ENCODE results near the gene GPR4.

Gene GPR4

DNA sequence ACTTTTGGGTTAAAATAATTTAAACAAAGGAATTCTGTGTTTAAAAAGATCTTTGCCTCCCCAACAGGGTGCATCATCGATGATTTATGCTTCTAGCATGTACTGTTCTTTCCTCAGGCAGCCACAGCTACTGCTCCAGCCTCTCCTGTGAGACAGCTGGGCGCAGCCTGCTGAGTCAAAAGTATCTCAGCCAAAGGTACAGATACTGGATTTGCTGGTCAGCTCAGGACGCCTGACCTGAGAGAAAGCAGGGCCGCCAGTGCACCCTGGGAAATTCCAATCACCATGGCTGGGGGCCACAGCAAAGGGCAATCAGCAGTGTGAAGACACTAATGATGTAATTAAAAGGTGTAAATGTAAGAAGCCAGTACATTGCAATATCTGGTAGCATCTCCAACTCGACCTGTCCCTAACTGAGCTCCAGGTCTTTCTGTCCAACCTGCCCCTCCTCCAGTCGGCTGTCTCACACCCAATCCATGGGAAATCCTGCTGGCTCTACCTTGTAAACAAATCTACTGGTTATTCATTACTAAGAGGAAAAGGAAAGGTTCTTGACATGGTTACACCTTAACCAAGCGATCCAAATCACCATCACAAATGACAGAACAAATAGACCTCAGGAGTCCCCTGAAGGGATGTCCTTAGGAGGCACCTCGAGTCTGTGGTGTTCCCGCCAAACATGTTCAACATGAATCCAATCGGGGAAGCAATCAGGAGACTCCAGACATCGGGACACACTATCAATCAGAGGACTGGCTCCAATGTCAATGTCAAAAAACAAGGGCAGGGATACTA is 24.7 kb downstream of the GPR4 start:
- H3K4me3 ChIP-seq (replicated peaks; ENCODE audit: low read depth, low read length): no peak overlapping the region
- no peak for DNase-seq (ENCODE audit: extremely low read depth, low read depth)
- TF ChIP-seq, protein P1, sequence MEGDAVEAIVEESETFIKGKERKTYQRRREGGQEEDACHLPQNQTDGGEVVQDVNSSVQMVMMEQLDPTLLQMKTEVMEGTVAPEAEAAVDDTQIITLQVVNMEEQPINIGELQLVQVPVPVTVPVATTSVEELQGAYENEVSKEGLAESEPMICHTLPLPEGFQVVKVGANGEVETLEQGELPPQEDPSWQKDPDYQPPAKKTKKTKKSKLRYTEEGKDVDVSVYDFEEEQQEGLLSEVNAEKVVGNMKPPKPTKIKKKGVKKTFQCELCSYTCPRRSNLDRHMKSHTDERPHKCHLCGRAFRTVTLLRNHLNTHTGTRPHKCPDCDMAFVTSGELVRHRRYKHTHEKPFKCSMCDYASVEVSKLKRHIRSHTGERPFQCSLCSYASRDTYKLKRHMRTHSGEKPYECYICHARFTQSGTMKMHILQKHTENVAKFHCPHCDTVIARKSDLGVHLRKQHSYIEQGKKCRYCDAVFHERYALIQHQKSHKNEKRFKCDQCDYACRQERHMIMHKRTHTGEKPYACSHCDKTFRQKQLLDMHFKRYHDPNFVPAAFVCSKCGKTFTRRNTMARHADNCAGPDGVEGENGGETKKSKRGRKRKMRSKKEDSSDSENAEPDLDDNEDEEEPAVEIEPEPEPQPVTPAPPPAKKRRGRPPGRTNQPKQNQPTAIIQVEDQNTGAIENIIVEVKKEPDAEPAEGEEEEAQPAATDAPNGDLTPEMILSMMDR (IDR thresholded peaks at IDR 0.05; ENCODE audit: low read depth, low read length, missing control alignments): no peak

DNA sequence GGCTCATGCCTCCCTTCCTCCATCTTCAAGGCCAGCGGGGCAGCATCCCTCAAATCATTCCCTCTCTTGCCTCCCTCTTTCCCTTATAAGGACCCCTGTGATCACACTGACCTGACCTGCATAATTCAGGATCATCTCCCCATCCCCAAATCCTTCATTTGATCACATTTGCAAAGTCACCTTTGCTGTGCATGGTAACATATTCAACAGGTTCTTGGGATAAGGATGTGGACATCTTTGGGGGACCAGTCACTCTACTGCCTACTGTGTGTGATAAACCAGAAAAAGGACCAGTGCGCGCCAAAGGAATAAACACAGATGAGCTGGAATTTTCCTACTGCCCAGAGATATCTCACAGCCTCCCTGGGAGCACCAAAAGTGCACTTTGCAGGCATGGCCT is 25.3 kb downstream of the GPR4 start:
- H3K4me3 ChIP-seq (replicated peaks; ENCODE audit: low read depth, low read length): no peak overlapping the region
- TF ChIP-seq, protein P1 (IDR thresholded peaks at IDR 0.05; ENCODE audit: low read depth, low read length, missing control alignments): no peak
- no peak for DNase-seq (ENCODE audit: extremely low read depth, low read depth)

DNA sequence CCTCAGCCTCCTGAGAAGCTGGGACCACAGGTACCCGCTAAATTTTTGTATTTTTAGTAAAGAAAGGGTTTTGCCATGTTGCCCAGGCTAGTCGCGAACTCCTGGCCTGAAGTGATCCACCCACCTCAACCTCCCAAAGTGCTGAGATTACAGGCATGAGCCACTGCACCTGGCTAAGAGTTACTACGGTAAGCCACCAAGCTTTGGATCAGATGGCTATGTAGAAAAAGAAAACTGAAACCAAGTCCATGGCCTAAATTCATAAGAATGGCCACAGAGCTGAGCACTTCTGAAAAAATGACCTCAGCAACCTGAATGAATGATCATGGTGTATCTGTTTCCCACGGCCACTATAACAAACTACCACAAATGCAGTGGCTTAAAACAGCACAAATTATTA is 26.8 kb downstream of the GPR4 start:
- TF ChIP-seq, protein P1 (IDR thresholded peaks at IDR 0.05; ENCODE audit: low read depth, low read length, missing control alignments): no peak
- H3K4me3 ChIP-seq (replicated peaks; ENCODE audit: low read depth, low read length): no peak overlapping the region
- no peak for DNase-seq (ENCODE audit: extremely low read depth, low read depth)

DNA sequence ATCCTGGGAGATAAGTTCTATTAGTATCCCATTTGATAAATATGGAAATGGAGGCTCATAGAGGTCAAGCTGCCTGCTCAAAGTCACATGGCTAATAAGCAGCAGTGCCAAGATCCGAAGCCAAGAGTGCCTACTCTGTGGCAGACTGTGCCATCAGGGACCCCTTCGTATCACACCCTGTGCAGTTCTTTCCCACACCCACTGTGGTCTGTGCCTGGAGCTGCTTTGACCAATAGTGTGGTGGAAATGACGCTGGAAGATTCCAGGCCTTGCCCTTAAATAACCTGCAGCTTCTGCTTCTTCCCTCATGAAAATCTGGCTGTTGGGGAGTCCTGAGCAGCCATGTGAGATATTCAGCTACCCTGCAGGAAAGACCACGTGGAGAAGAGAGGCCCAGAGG is 27.5 kb downstream of the GPR4 start:
- DNase-seq (ENCODE audit: extremely low read depth, low read depth): no peak
- no peak overlapping the region for H3K4me3 ChIP-seq (replicated peaks; ENCODE audit: low read depth, low read length)
- TF ChIP-seq, protein P1 (IDR thresholded peaks at IDR 0.05; ENCODE audit: low read depth, low read length, missing control alignments): no peak

DNA sequence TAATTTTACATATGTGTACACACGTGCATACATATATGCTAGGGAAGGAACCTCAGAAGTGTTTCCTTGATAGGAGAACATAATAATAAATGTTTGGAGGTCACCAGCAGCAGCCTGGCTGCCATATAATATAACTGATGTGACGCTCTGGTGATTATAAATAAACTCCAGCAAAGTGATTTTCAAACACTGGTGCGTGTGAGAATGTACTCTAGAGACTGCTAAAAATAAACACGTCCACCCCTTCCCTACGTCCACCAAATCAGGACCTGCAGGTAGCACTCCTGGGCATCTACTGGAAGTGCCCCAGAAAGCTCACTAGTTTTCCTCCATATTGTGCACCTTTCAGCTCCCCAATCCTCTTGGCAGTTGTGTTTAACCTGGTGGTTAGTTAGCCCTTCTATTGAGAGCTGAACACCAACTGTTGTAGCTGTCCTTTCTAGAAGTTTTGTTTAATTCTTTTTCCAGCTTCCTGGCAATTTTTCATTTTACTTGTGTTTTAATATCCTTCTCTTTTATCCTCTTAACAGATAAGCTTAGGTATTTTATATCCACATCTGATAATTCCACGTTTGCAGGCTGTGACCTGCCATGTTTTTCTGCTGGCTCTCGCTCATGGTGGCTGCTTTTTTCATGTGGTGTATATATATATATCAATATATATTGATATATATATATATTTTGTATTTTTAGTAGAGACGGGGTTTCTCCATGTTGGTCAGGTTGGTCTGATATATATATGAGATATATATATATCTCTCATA is 30.4 kb downstream of the GPR4 start:
- no peak overlapping the region for H3K4me3 ChIP-seq (replicated peaks; ENCODE audit: low read depth, low read length)
- TF ChIP-seq, protein P1 (IDR thresholded peaks at IDR 0.05; ENCODE audit: low read depth, low read length, missing control alignments): no peak
- DNase-seq (ENCODE audit: extremely low read depth, low read depth): no peak

DNA sequence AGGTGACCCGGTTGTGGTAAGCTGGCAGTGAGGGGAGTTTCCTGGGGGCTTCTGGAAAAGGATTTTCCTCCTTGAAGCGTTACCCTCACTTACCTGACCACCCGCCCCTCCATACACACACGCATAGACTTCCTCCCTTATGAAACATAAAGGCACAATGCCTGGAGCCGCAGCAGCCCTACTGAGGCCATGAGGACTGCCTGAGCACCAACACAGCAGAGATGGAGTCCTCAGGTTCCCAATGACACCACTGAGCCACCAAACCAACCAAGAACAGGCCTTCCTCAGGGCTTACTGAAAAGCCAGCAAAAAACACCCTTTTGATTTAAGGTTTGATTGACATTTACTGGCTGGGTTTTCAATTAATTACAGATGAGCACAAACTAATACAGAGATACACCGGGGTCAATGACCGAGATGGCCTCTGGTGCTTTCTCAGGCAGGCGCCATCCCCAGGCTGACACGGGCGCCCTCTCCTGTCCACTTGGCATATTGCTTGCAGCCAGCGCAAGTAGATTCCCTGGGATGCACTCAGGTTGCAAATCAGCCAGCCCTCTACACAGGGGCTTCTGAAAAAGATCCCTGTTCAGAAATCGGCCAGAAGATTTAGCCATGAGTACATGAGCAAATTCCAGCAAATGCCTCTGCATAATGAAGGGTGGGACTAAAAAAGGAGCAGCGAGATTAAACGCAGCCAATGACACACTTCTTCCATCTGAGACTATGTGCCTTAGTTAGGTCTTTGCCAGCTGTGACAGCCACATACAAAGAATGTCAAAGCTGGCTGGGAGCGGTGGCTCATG is 32.2 kb downstream of the GPR4 start:
- no peak for DNase-seq (ENCODE audit: extremely low read depth, low read depth)
- H3K4me3 ChIP-seq (replicated peaks; ENCODE audit: low read depth, low read length): no peak overlapping the region
- TF ChIP-seq, protein P1 (IDR thresholded peaks at IDR 0.05; ENCODE audit: low read depth, low read length, missing control alignments): peak; percentile 87

Data from HFF-Myc (cell line).